ENCODE measurements around the gene SLC22A5.

The SLC22A5 gene

DNA sequence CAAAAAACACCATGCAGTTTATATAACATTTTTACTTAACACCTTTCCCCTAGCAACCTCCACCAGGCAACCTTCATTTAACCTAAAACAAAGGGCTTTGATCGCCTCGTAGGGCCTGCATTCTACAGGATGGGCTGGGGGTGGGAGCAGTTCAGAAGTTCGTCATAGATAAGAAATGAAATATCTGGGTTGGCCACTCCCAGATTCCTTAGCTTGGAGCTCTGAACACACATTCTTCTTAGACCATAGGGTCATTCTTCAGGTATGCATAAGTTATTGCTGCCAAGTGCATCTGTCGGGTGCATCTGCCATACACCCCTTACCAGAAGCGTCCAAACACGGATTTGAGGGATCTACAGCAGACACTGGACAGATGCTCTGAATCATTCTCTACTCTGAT lies 4.3 kb upstream of the SLC22A5 start:
- no peak for DNase-seq (ENCODE audit: low read depth in 2 of 2)

GRCh38 chr5:132368186-132368585 lies 1.3 kb upstream of the SLC22A5 start:
- no peak for DNase-seq (ENCODE audit: low read depth in 2 of 2)

- DNase-seq (ENCODE audit: low read depth in 2 of 2): no peak
Observed at GRCh38 chr5:132369007-132369473, 470 bp upstream of the SLC22A5 start.

GRCh38 chr5:132370181-132370970 lies 866 bp downstream of the SLC22A5 start:
- DNase-seq (ENCODE audit: low read depth in 2 of 2): no peak

DNA sequence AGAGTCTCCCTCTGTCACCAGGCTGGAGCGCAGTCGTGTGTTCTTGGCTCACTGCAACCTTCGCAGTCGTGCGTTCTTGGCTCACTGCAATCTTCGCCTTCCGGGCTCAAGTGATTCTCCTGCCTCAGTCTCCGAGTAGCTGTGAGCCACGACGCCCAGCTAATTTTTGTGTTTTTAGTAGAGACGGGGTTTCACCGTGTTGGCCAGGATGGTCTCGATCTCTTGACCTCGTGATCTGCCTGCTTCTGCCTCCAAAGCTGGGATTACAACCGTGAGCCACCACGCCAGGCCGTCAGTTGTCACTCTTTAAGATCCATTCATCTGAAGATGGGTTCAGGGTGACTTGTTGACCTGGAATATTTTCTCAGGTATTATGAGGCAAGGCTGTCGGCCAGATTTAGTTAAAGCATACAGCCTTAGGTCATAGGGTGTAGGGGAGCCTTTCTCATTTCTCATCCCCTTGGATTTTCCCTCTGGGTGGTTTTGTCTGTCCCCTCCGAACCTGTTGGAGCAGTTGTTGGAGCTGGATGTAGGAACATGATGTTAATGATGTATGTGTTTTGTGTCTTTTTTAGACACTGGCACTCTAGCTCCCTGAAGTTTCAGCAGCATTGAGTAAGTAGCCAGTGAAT lies 1.6 kb downstream of the SLC22A5 start:
- no peak for DNase-seq (ENCODE audit: low read depth in 2 of 2)

DNA sequence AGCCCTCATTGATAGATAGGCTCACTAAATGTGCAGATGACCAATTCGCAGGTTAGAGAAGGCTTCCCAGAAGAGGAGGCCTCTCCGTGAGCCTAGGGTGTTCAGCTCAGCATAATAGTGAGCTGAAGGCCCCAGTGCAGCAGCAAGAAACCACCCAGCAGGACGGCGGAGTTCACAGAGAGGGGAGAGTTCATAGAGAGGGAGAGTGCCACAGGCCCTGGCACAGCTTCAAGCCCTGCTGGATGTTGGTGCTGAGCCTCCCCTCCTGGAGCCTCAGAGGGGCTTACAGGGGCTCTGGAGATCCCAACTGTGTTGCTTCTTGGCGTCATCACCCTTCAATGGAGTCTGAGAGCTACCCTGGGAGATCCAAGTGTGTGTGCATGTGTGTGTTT lies 2.1 kb downstream of the SLC22A5 start:
- no peak for DNase-seq (ENCODE audit: low read depth in 2 of 2)

DNA sequence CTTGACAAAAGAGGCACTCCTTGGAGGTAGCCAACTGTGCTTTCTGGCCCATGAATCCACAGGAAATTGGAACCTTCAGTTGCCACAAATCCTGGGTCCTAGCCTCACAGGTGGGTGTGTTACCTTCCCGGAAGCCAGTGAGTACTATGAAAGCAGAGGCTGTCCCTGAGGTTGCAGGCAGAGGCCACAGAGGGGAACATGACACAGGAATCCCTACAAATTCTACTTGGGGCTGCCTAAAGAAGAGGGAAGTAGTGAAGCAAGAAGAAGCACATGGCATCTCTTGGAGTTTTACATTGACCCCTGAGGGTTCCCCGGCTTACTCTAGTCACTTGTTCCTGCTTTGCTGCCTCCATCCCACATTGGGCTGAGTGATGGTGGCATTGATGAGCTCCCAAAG lies 2.6 kb downstream of the SLC22A5 start:
- DNase-seq (ENCODE audit: low read depth in 2 of 2): no peak

DNA sequence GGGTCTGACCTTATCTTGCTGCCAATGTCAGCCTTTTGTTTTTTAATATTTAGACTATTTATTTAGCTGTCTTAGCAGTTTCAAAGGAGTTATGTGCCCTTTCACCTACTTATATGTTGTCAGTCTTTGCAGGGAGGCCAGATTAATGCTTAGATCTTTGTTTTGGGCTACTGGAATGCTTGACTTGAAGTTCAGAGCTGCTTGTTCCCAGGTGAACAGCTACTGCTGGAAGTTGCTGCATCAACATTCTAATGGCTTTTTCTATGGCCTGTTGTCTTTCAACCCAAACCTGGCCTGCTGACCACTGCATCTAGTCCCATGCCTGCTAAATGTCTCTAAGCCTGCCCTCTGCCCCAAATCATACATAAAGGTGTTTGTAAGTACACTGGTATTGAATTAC lies 3.0 kb downstream of the SLC22A5 start:
- DNase-seq (ENCODE audit: low read depth in 2 of 2): no peak

GRCh38 chr5:132375957-132376356 lies 6.4 kb downstream of the SLC22A5 start:
- DNase-seq (ENCODE audit: low read depth in 2 of 2): no peak

DNA sequence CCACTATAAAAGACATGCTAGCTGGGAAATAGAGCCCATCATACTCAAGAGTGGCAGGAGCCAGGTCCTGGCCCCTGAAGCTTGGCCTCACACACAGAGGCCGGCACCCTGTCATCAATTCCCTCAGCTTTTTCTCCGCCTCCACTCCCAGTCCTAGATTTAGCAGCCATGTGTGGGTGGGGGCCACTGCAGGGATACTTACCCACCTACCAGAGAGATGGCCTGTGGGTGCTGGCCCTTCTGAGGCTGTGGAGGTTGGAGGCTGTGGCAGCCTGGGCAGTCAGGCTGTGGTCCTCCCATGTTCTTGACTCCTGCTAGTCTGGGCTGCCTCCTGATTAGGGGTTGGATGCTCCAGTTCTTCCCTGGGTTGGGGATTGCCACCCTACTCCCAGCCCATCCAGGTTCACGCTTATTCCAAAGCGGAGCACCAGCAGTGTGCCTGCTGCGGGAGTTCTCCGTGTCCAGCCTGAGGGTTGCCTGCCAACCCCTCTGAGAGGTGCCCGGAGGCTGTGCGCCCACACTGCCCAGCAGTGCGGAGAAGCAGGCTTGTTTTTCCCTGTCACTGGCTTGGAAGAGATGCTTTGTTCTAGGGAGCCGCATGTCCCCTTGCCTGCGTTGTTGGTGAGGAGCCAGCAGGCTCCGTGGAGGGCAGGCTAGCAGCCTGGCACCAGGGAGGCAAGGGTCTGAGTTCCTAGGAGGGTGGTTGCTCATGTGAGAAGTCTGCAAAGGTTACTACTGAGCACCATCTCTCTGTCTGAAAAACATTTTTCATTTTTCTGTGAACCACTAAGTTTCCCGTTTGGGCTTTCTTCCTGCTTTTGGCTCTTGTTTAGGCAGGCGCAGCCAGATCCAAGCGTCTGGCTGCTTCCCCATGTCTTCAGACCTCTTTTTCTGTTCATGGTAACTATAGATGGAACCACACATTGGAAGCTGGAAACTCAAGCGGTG lies 7.5 kb downstream of the SLC22A5 start:
- DNase-seq (ENCODE audit: low read depth in 2 of 2): no peak

- no peak for DNase-seq (ENCODE audit: low read depth in 2 of 2)
Observed at GRCh38 chr5:132377738-132378137, 8.2 kb downstream of the SLC22A5 start.

- no peak for DNase-seq (ENCODE audit: low read depth in 2 of 2)
Observed at GRCh38 chr5:132378580-132378979, 9.1 kb downstream of the SLC22A5 start.

DNA sequence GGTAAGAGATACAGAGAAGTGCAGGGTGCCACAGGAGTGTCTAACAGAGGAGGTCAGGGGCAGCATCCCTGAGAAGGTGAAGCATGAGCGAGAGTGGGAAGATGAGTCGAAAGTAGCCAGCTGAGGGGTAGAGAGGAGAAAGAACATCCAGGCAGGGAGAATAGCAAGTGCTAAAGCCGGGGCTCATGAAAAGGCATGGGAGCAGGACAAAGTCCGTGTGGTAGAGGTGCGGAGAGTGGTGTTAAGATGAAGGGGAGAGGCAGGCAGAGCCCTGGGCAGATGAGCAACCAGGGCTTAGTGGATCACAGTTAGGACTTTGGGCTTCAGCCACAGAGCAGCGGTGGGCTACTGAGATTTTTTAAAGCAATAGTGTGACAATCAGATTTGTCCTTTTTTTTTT lies 10.5 kb downstream of the SLC22A5 start:
- no peak for DNase-seq (ENCODE audit: low read depth in 2 of 2)

DNA sequence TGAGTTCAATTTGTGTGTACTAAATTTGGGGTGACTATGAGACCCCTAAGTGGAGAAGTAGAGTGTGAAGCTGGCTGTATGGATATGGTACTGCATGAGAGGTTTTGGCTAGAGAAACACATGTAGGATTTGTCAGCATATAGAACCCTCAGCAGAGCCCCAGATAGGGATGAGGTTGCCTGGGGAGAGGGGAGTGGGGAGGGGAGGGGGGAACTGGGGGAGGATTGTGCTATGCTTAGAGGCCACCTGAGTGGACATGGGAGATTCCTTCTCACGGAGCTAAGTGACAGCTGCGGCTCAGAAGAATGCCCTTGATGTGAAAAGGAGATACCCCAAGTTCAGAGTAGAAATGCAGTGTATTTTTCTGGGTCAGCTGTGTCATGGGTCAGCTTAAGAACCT lies 11.2 kb downstream of the SLC22A5 start:
- DNase-seq (ENCODE audit: low read depth in 2 of 2): no peak

- no peak for DNase-seq (ENCODE audit: low read depth in 2 of 2)
Observed at GRCh38 chr5:132381614-132382013, 12.1 kb downstream of the SLC22A5 start.

- no peak for DNase-seq (ENCODE audit: low read depth in 2 of 2)
Observed at GRCh38 chr5:132383261-132383660, 13.8 kb downstream of the SLC22A5 start.

GRCh38 chr5:132383984-132384383 lies 14.5 kb downstream of the SLC22A5 start:
- no peak for DNase-seq (ENCODE audit: low read depth in 2 of 2)

DNA sequence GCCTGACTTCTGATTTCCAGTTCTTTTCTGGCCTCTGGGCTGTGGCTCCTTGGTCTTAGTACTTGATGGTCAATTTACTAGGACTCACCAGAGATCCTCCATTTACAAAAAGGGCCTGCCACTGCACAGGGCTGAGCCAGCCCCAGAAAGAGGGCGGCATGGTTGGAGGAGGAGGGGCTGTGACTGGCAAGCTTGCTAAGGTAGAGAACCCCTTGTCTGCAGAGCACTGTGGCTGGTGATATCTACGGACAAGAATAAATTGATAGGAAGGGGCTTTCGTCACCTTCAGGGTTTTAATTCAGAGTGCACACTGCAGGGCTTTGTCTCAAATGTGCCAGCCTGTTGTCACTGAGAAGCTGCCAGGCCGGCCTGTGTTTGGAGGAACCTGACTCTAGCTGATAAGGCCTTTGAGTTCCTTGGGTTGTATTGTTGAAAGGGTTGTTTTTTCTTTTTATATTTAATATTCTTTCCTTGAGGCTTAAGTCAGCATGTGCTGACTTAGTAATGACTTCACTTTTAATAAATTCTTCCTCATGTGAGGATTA lies 15.1 kb downstream of the SLC22A5 start:
- DNase-seq (ENCODE audit: low read depth in 2 of 2): no peak

- peak; percentile 45 to 48 for DNase-seq (ENCODE audit: low read depth in 2 of 2)
Observed at GRCh38 chr5:132385326-132386105, 16.0 kb downstream of the SLC22A5 start.

GRCh38 chr5:132386644-132387286 lies 17.3 kb downstream of the SLC22A5 start:
- DNase-seq (ENCODE audit: low read depth in 2 of 2): peak; percentile 55 to 64
